GM23338 (cell line): ENCODE results near the gene ZCCHC24. TPM values are rescaled to one million over a fixed set of nuclear protein-coding genes. Genes with fewer than 3 reads are reported as not detected.

Experiments used
- ATAC-seq: fragments of 200-7000 bp; cut with Tn5 transposase; 3 replicates; pipeline ENCODE4 v1.9.1; 2020
- DNase-seq: peaks from one replicate; pipeline ENCODE4 v3.0.0-alpha.2; 2015; ENCODE audit warnings: low spot score
- H2AFZ ChIP-seq: fragments of 200-600 bp; sonication (generic); 2 replicates; pipeline ENCODE4 v1.8.0; 2016; ENCODE audit warnings: antibody characterized with exemption, mild to moderate bottlenecking, moderate library complexity
- H3F3A ChIP-seq: fragments of 200-600 bp; sonication (generic); replicated peaks from 2 replicates; pipeline ENCODE4 v1.8.0; 2017; ENCODE audit warnings: antibody characterized with exemption, mixed run types, low read depth
- H3K27ac ChIP-seq: fragments of 200-600 bp; sonication (generic); 2 replicates; pipeline ENCODE4 v1.6.1; 2016; ENCODE audit warnings: low read depth
- H3K27me3 ChIP-seq: fragments of 200-600 bp; sonication (generic); 2 replicates; pipeline ENCODE4 v1.8.0; 2016; ENCODE audit warnings: mild to moderate bottlenecking, mixed run types, moderate library complexity; ENCODE audit not compliant: insufficient read depth
- H3K36me3 ChIP-seq: fragments of 200-600 bp; sonication (generic); 2 replicates; pipeline ENCODE4 v1.8.0; 2016; ENCODE audit warnings: mild to moderate bottlenecking; ENCODE audit not compliant: insufficient read depth
- H3K4me1 ChIP-seq: fragments of 200-600 bp; sonication (generic); 2 replicates; pipeline ENCODE4 v1.8.0; 2016; ENCODE audit warnings: mild to moderate bottlenecking, moderate library complexity; ENCODE audit not compliant: insufficient read depth
- H3K4me2 ChIP-seq: fragments of 200-600 bp; sonication (generic); 2 replicates; pipeline ENCODE4 v1.7.1; 2017; ENCODE audit warnings: mixed run types
- H3K4me3 ChIP-seq: fragments of 200-600 bp; sonication (generic); 2 replicates; pipeline ENCODE4 v1.6.1; 2016; ENCODE audit warnings: mixed run types
- H3K79me2 ChIP-seq: fragments of 200-600 bp; sonication (generic); replicated peaks from 2 replicates; pipeline ENCODE4 v1.8.0; 2017; ENCODE audit warnings: mild to moderate bottlenecking; ENCODE audit not compliant: insufficient read depth
- H3K9me2 ChIP-seq: fragments of 200-600 bp; sonication (generic); 2 replicates; pipeline ENCODE4 v1.8.0; 2017; ENCODE audit not compliant: insufficient read depth
- H4K20me1 ChIP-seq: fragments of 200-600 bp; sonication (generic); replicated peaks from 2 replicates; pipeline ENCODE4 v1.8.0; 2017; ENCODE audit warnings: mild to moderate bottlenecking; ENCODE audit not compliant: insufficient read depth
- H3K27ac Mint-ChIP-seq: 2 replicates; pipeline ENCODE4 v1.8.0; 2020; ENCODE audit warnings: inconsistent platforms, mild to moderate bottlenecking, moderate library complexity, mixed read lengths
- H3K27me3 Mint-ChIP-seq: 3 replicates; pipeline ENCODE4 v1.8.0; 2022; ENCODE audit warnings: low read depth, mild to moderate bottlenecking, moderate library complexity, mixed read lengths, inconsistent platforms; ENCODE audit not compliant: insufficient read depth, poor library complexity
- H3K36me3 Mint-ChIP-seq: 3 replicates; pipeline ENCODE4 v1.8.0; 2021; ENCODE audit warnings: low read depth, mild to moderate bottlenecking, inconsistent platforms, moderate library complexity, mixed read lengths
- H3K4me1 Mint-ChIP-seq: 3 replicates; pipeline ENCODE4 v1.8.0; 2020; ENCODE audit warnings: mild to moderate bottlenecking, inconsistent platforms, mixed read lengths
- H3K4me3 Mint-ChIP-seq: 3 replicates; pipeline ENCODE4 v1.8.0; 2021; ENCODE audit warnings: moderate library complexity, mild to moderate bottlenecking, inconsistent platforms, mixed read lengths
- H3K9me3 Mint-ChIP-seq: 3 replicates; pipeline ENCODE4 v1.8.0; 2020; ENCODE audit warnings: moderate library complexity, mild to moderate bottlenecking, inconsistent platforms, mixed read lengths
- CREB1 ChIP-seq: fragments of 250-450 bp; sonication (Bioruptor Pico); IDR thresholded peaks from 2 replicates; pipeline ENCODE4 v1.5.0; 2020; ENCODE audit warnings: low read depth, mild to moderate bottlenecking, moderate library complexity
- EZH2 ChIP-seq: fragments of 200-600 bp; sonication (generic); IDR thresholded peaks from one replicate; pipeline ENCODE4 v1.8.0; 2017; ENCODE audit warnings: antibody characterized with exemption, mild to moderate bottlenecking, low read depth; ENCODE audit not compliant: unreplicated experiment
- JUNB ChIP-seq: IDR thresholded peaks from one replicate; pipeline ENCODE4 v1.6.1; 2016; ENCODE audit warnings: antibody characterized with exemption; ENCODE audit not compliant: unreplicated experiment
- NANOG ChIP-seq: IDR thresholded peaks from 2 replicates; pipeline ENCODE4 v1.6.1; 2016; ENCODE audit warnings: antibody characterized with exemption, borderline replicate concordance
- POLR2AphosphoS5 ChIP-seq: IDR thresholded peaks from 2 replicates; pipeline ENCODE4 v1.6.1; 2016; ENCODE audit warnings: antibody characterized with exemption, low read depth
- ZNF114 ChIP-seq: fragments of 250-450 bp; sonication (Bioruptor Pico); IDR thresholded peaks from 2 replicates; pipeline ENCODE4 v1.5.0; 2020; ENCODE audit warnings: mild to moderate bottlenecking, moderate library complexity
- ZNF331 ChIP-seq: fragments of 250-450 bp; sonication (Bioruptor Pico); IDR thresholded peaks from 2 replicates; pipeline ENCODE4 v1.5.0; 2020; ENCODE audit warnings: low read depth, mild to moderate bottlenecking, moderate library complexity
- polyA plus RNA-seq: library from polyadenylated mRNA; unstranded; fragments of >200 nt; fragmentation: Nextera tagmentation; extraction: Ambion mirVana; gene quantifications from 2 replicates; pipeline ENCODE4 v1.2.1, GENCODE V29; 2016
- total RNA-seq: library from RNA; depleted of rRNA; stranded (reverse); fragments of >200 nt; shearing (Covaris generic); gene quantifications from 2 replicates; pipeline ENCODE4 v1.2.3, GENCODE V29; 2014
- TF ChIP-seq, protein P1 (sequence below): IDR thresholded peaks from 2 replicates; pipeline ENCODE4 v1.6.1; 2016; ENCODE audit warnings: antibody characterized with exemption
- TF ChIP-seq, protein P2 (sequence below), 2 experiments: fragments of 200-600 bp in 1 of 2; sonication (generic) in 1 of 2; conservative IDR thresholded peaks; 2 replicates each; pipeline versions ENCODE4 v1.5.1 to v1.6.1; 2016 to 2017; ENCODE audit warnings: antibody characterized with exemption in 2 of 2, low read depth in 2 of 2, mild to moderate bottlenecking in 2 of 2, moderate library complexity in 1 of 2

Gene ZCCHC24
- total and polyA plus RNA-seq, 2 experiments from 2014 or later: 2.0 to 10.1 TPM

DNA sequence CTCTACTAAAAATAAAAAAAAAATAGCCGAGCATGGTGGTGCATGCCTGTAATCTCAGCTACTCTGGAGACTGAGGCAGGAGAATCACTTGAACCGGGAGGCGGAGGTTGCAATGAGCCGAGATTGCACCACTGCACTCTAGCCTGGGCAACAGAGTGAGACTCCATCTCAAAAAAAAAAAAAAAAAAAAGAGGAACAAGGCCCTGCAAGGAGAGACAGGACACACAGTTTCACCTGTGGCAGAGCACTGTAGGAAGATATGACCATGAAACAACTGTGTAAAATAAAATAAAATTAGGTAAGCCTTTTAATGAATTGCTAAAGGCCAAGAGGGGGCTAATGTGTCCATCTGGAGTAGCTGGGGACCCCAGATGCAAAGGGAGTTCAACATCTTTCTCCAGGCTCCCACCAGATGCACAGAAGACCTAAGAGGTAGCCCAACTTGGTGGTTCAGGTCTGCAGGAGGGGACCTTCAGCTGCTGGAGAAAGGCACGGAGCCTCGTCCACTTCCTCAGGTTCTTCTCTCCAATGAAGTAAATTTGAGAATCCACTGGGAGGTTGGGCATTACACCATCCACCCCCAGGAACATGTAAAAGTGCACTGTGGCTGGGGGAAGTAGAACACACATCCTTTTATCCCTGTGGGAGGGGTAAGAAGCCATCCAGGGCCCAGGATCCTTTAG is 85.5 kb downstream of the ZCCHC24 start:
- H3K36me3 ChIP-seq: no peaks in the 10 kb centered on the region
- no peaks in the 10 kb centered on the region for H3K79me2 ChIP-seq
- no peaks in the 10 kb centered on the region for H3F3A ChIP-seq
- peaks cover 23% of the 10 kb centered on the region; the same call in 2 of the 3 replicates for H3K36me3 Mint-ChIP-seq
- H3K4me2 ChIP-seq: no peak overlapping the region
- no peaks in the 10 kb centered on the region for H3K9me2 ChIP-seq
- peaks cover 5% of the 10 kb centered on the region for H3K27me3 Mint-ChIP-seq
- H3K4me3 Mint-ChIP-seq: no peak overlapping the region
- no peaks in the 10 kb centered on the region; the same call in 2 of the 3 replicates for H3K9me3 Mint-ChIP-seq
- no peaks in the 10 kb centered on the region for H3K4me1 Mint-ChIP-seq
- peaks cover 8% of the 10 kb centered on the region; the same call in 1 of the 2 replicates for H4K20me1 ChIP-seq
- TF ChIP-seq CREB1 (CRISPR knock-in tag): no peak
- TF ChIP-seq NANOG: no peak
- TF ChIP-seq, protein P1, sequence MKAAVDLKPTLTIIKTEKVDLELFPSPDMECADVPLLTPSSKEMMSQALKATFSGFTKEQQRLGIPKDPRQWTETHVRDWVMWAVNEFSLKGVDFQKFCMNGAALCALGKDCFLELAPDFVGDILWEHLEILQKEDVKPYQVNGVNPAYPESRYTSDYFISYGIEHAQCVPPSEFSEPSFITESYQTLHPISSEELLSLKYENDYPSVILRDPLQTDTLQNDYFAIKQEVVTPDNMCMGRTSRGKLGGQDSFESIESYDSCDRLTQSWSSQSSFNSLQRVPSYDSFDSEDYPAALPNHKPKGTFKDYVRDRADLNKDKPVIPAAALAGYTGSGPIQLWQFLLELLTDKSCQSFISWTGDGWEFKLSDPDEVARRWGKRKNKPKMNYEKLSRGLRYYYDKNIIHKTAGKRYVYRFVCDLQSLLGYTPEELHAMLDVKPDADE: no peak
- no peak for TF ChIP-seq ZNF331 (CRISPR knock-in tag)
- no peaks in the 10 kb centered on the region for H3K4me1 ChIP-seq
- no peak for ATAC-seq
- H3K27ac ChIP-seq: no peak overlapping the region
- H3K4me3 ChIP-seq: no peak overlapping the region
- no peak for DNase-seq
- no peaks in the 10 kb centered on the region for H3K27me3 ChIP-seq
- no peak overlapping the region for H3K27ac Mint-ChIP-seq
- no peak overlapping the region for H2AFZ ChIP-seq

DNA sequence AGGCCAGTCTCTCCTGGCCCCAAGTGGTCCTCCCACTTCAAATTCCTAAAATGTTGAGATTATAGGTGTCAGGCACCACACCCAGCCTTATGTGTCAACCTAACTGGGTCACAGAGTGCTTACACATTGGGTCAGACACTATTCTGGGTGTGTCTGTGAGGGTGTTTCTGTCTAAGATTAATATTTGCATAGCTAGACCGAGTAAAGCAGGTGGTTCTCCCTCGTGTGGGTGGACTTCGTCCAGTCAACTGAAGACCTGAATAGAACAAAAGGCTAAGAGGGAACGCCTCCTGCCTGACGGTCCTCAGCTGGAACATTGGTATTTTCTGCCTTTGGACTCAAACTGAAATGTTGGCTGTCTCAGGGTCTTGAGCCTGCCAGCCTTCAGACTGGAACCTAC is 86.6 kb downstream of the ZCCHC24 start:
- Mint-ChIP-seq H3K36me3 (peaks cover 34% of the 10 kb centered on the region), H3K9me3 (no peaks in the 10 kb centered on the region; the same call in 2 of the 3 replicates), H3K27ac (no peak overlapping the region), H3K4me3 (no peak overlapping the region), H3K27me3 (peaks cover 6% of the 10 kb centered on the region), H3K4me1 (no peaks in the 10 kb centered on the region)
- peaks cover 8% of the 10 kb centered on the region; the same call in 1 of the 2 replicates for H4K20me1 ChIP-seq
- no peaks in the 10 kb centered on the region for H3F3A ChIP-seq
- H3K27me3 ChIP-seq: no peaks in the 10 kb centered on the region
- H3K4me2 ChIP-seq: no peak overlapping the region
- H3K4me3 ChIP-seq: no peak overlapping the region
- ATAC-seq (no peak), DNase-seq (no peak)
- no peaks in the 10 kb centered on the region for H3K36me3 ChIP-seq
- no peaks in the 10 kb centered on the region for H3K9me2 ChIP-seq
- no peak overlapping the region for H2AFZ ChIP-seq
- H3K79me2 ChIP-seq: no peaks in the 10 kb centered on the region
- no peak overlapping the region for H3K27ac ChIP-seq
- TF ChIP-seq EZH2 (no peak), JUNB (no peak), NANOG (no peak), POLR2AphosphoS5 (no peak), ZNF114 (CRISPR knock-in tag) (no peak)
- TF ChIP-seq, protein P2, sequence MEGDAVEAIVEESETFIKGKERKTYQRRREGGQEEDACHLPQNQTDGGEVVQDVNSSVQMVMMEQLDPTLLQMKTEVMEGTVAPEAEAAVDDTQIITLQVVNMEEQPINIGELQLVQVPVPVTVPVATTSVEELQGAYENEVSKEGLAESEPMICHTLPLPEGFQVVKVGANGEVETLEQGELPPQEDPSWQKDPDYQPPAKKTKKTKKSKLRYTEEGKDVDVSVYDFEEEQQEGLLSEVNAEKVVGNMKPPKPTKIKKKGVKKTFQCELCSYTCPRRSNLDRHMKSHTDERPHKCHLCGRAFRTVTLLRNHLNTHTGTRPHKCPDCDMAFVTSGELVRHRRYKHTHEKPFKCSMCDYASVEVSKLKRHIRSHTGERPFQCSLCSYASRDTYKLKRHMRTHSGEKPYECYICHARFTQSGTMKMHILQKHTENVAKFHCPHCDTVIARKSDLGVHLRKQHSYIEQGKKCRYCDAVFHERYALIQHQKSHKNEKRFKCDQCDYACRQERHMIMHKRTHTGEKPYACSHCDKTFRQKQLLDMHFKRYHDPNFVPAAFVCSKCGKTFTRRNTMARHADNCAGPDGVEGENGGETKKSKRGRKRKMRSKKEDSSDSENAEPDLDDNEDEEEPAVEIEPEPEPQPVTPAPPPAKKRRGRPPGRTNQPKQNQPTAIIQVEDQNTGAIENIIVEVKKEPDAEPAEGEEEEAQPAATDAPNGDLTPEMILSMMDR (conservative IDR thresholded peaks at IDR 0.05; ENCODE audit: low read depth in 2 of 2): no peak
- no peaks in the 10 kb centered on the region for H3K4me1 ChIP-seq
